Mesendoderm (in vitro differentiated cells): ENCODE measurements around the gene MYO1B.

ENCODE experiments used
- DNase-seq: peaks from one replicate; pipeline ENCODE4 v3.0.0; 2013
- H2AK5ac ChIP-seq: 2 replicates; pipeline ENCODE4 v1.6.1; 2013; ENCODE audit warnings: low read length, inconsistent platforms
- H2BK120ac ChIP-seq: 2 replicates; pipeline ENCODE4 v1.6.1; 2013; ENCODE audit warnings: low read depth, mild to moderate bottlenecking, low read length, moderate library complexity, mixed read lengths
- H2BK15ac ChIP-seq: replicated peaks from 2 replicates; pipeline ENCODE4 v1.6.1; 2013; ENCODE audit warnings: low read depth, mild to moderate bottlenecking, moderate library complexity
- H2BK5ac ChIP-seq: 2 replicates; pipeline ENCODE4 v1.6.1; 2013; ENCODE audit warnings: low read length, inconsistent platforms
- H3K18ac ChIP-seq: 2 replicates; pipeline ENCODE4 v1.6.1; 2013; ENCODE audit warnings: mild to moderate bottlenecking, low read length, mixed read lengths
- H3K23ac ChIP-seq: one replicate; pipeline ENCODE4 v1.6.1; 2013; ENCODE audit warnings: low read length
- H3K27ac ChIP-seq: 2 replicates; pipeline ENCODE4 v1.5.1; 2013; ENCODE audit warnings: low read depth, mild to moderate bottlenecking, inconsistent platforms, low read length, moderate library complexity
- H3K27me3 ChIP-seq: 2 replicates; pipeline ENCODE4 v1.6.1; 2013; ENCODE audit warnings: low read length, control low read depth, mild to moderate bottlenecking, inconsistent platforms; ENCODE audit not compliant: insufficient read depth, poor library complexity
- H3K36me3 ChIP-seq: 2 replicates; pipeline ENCODE4 v1.6.1; 2013; ENCODE audit warnings: low read length, inconsistent platforms; ENCODE audit not compliant: control insufficient read depth, insufficient read depth
- H3K4ac ChIP-seq: one replicate; pipeline ENCODE4 v1.6.1; 2013; ENCODE audit warnings: low read depth, mild to moderate bottlenecking, low read length, moderate library complexity
- H3K4me1 ChIP-seq: 2 replicates; pipeline ENCODE4 v1.6.1; 2013; ENCODE audit warnings: low read depth, low read length, inconsistent platforms; ENCODE audit not compliant: control insufficient read depth
- H3K4me2 ChIP-seq: 2 replicates; pipeline ENCODE4 v1.6.1; 2013; ENCODE audit warnings: low read length
- H3K4me3 ChIP-seq: 2 replicates; pipeline ENCODE4 v1.5.1; 2013; ENCODE audit warnings: mild to moderate bottlenecking, low read length
- H3K56ac ChIP-seq: one replicate; pipeline ENCODE4 v1.6.1; 2013; ENCODE audit warnings: low read length
- H3K79me1 ChIP-seq: 2 replicates; pipeline ENCODE4 v1.6.1; 2013; ENCODE audit warnings: low read length, inconsistent platforms
- H3K79me2 ChIP-seq: 2 replicates; pipeline ENCODE4 v1.6.1; 2013; ENCODE audit warnings: mild to moderate bottlenecking, low read length; ENCODE audit not compliant: control insufficient read depth, insufficient read depth
- H3K9ac ChIP-seq: 2 replicates; pipeline ENCODE4 v1.6.1; 2013; ENCODE audit warnings: low read length, inconsistent platforms
- H4K5ac ChIP-seq: one replicate; pipeline ENCODE4 v1.6.1; 2013; ENCODE audit warnings: low read length
- H4K8ac ChIP-seq: one replicate; pipeline ENCODE4 v1.6.1; 2013; ENCODE audit warnings: low read depth, mild to moderate bottlenecking, control low read depth, low read length, moderate library complexity
- WGBS: extraction: QIAGEN DNeasy Blood & Tissue Kit; methylation state at CpG from one replicate; pipeline ENCODE4 v1.1.7; 2013; ENCODE audit warnings: low lambda C conversion rate, missing lambda C conversion rate; ENCODE audit not compliant: insufficient coverage; ENCODE audit errors: extremely low coverage; 5-methylcytosine and 5-hydroxymethylcytosine counted together

The MYO1B gene

DNA sequence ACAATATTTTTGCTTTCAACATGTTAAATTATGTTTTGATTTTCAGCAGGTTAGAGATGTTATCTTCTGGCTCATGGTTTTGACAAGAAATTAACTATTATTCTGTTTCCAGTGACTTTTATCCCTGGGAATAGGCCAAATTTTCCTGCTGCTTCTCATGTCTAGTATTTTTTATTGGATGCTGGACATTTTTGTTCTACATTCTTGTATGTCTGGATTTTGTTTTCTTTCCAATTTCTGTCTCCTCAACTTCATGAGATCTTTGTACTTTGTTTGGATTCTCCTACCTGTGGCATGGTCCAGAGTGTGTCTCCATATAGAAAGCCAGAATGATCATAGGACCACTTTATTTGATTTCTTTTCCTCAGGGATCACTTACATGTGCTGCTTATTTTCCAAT, 33.1 kb upstream of the MYO1B start:
- H3K56ac ChIP-seq, result no peak overlapping the region
- H2AK5ac ChIP-seq, result no peak overlapping the region
- no peak overlapping the region for H3K23ac ChIP-seq
- H3K4me2 ChIP-seq, result no peak overlapping the region
- no peak overlapping the region for H3K27ac ChIP-seq
- no peak for DNase-seq
- H2BK5ac ChIP-seq, result no peak overlapping the region
- H3K18ac ChIP-seq, result no peak overlapping the region
- no peak overlapping the region for H2BK120ac ChIP-seq
- H3K36me3 ChIP-seq, result no peaks in the 10 kb centered on the region
- no peak overlapping the region for H3K4ac ChIP-seq
- no peak overlapping the region for H4K5ac ChIP-seq
- no peak overlapping the region for H4K8ac ChIP-seq
- H3K9ac ChIP-seq, result no peak overlapping the region
- no peaks in the 10 kb centered on the region for H3K27me3 ChIP-seq
- H3K79me2 ChIP-seq, result no peaks in the 10 kb centered on the region
- no peaks in the 10 kb centered on the region for H3K4me1 ChIP-seq
- no peak overlapping the region for H2BK15ac ChIP-seq
- no peak overlapping the region for H3K4me3 ChIP-seq
- no peaks in the 10 kb centered on the region for H3K79me1 ChIP-seq

DNA sequence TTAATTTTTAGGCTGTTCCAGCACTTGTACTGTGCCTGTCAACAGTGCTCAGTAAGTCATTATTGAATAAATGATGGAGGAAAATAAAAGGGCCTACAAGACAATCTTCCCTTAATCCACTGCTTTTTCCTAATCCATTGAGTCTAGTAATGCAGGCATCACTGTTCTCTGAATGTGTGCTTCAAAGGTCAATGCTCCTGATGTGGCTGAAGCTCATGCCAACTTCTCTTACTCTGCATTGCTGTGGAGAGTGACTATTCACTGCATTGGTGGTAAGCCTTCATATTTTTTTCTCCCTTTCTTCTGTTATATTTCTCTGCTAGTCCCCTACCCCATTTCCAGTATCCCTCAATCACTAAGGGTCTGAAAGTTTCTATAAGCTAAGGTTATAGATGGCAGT, 31.9 kb upstream of the MYO1B start:
- DNase-seq, result no peak
- Histone ChIP-seq H4K5ac (no peak overlapping the region), H3K9ac (no peak overlapping the region), H3K79me1 (no peaks in the 10 kb centered on the region), H2BK5ac (no peak overlapping the region), H3K4me2 (no peak overlapping the region), H3K18ac (no peak overlapping the region), H2AK5ac (no peak overlapping the region), H3K56ac (no peak overlapping the region), H3K4me1 (no peaks in the 10 kb centered on the region), H2BK15ac (no peak overlapping the region), H3K79me2 (no peaks in the 10 kb centered on the region), H3K27ac (no peak overlapping the region), H4K8ac (no peak overlapping the region), H3K27me3 (no peaks in the 10 kb centered on the region), H3K4me3 (no peak overlapping the region), H3K4ac (no peak overlapping the region), H2BK120ac (no peak overlapping the region), H3K23ac (no peak overlapping the region), H3K36me3 (no peaks in the 10 kb centered on the region)

DNA sequence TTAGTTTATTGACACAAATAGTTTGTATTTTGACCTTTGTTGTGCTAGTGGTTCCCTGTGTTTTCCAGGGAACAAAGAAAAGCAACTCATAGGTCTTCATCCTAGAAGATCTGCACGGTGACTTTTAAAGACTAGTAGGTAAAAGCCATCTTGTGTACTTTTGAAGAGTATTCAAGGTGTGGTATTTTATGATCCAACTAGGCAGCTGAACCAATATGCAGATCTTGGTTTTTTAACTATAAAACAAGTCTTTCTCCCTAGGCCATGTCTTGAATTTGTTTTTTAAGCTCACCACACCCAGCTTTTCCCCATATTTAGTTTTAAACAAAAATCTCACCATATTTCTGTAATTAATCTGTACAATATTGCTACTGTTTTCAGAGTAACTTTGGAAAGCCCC, 30.0 kb upstream of the MYO1B start:
- Histone ChIP-seq H3K79me1 (no peaks in the 10 kb centered on the region), H3K36me3 (no peaks in the 10 kb centered on the region), H3K4ac (no peak overlapping the region), H3K79me2 (no peaks in the 10 kb centered on the region), H2BK15ac (no peak overlapping the region), H2AK5ac (no peak overlapping the region), H3K4me2 (no peak overlapping the region), H3K23ac (no peak overlapping the region), H3K4me1 (no peaks in the 10 kb centered on the region), H3K9ac (no peak overlapping the region), H2BK120ac (no peak overlapping the region), H3K27me3 (no peaks in the 10 kb centered on the region), H3K18ac (no peak overlapping the region), H3K56ac (no peak overlapping the region), H3K4me3 (no peak overlapping the region), H4K8ac (no peak overlapping the region), H3K27ac (no peak overlapping the region), H2BK5ac (no peak overlapping the region), H4K5ac (no peak overlapping the region)
- no CpG with 5 or more reads among the region's 1 CpG for WGBS
- no peak for DNase-seq

DNA sequence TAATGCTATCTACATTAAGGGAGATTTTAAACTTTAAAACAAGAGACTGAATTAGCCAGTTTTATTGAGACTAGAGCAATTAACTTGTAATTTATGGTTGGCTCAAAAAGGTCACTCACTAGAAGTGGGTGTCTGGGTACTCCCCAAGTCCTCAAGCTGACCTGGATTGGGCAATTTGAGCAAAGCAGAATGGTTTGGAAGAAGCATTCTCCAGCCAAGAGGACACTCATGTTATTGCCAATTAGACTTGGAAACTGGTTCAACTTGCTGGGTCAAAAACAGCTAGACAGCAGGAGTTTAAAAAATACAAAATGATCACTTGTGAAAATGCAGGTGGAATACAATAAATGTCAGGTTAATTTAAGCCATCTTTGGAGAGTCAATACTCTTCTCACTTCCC, 29.5 kb upstream of the MYO1B start:
- no peaks in the 10 kb centered on the region for H3K36me3 ChIP-seq
- H3K4me2 ChIP-seq, result no peak overlapping the region
- no peaks in the 10 kb centered on the region for H3K4me1 ChIP-seq
- H2AK5ac ChIP-seq, result no peak overlapping the region
- DNase-seq, result no peak
- no peak overlapping the region for H3K23ac ChIP-seq
- H3K79me2 ChIP-seq, result no peaks in the 10 kb centered on the region
- no peaks in the 10 kb centered on the region for H3K79me1 ChIP-seq
- H2BK120ac ChIP-seq, result no peak overlapping the region
- H3K4ac ChIP-seq, result no peak overlapping the region
- no peak overlapping the region for H4K8ac ChIP-seq
- no peak overlapping the region for H2BK5ac ChIP-seq
- H2BK15ac ChIP-seq, result no peak overlapping the region
- no peak overlapping the region for H3K9ac ChIP-seq
- no peak overlapping the region for H3K4me3 ChIP-seq
- no peak overlapping the region for H4K5ac ChIP-seq
- H3K18ac ChIP-seq, result no peak overlapping the region
- H3K27me3 ChIP-seq, result no peaks in the 10 kb centered on the region
- H3K56ac ChIP-seq, result no peak overlapping the region
- H3K27ac ChIP-seq, result no peak overlapping the region

- no peak overlapping the region for H3K4me3 ChIP-seq
- no peak overlapping the region for H3K27ac ChIP-seq
- no peak overlapping the region for H3K23ac ChIP-seq
- no peak overlapping the region for H2BK120ac ChIP-seq
- no peak overlapping the region for H2BK5ac ChIP-seq
- H4K5ac ChIP-seq, result no peak overlapping the region
- no peak overlapping the region for H3K56ac ChIP-seq
- H2AK5ac ChIP-seq, result no peak overlapping the region
- peak overlapping the region; percentile 30 for H3K18ac ChIP-seq
- H4K8ac ChIP-seq, result no peak overlapping the region
- no peaks in the 10 kb centered on the region for H3K79me1 ChIP-seq
- no peaks in the 10 kb centered on the region for H3K36me3 ChIP-seq
- H3K4ac ChIP-seq, result no peak overlapping the region
- no CpG with 5 or more reads among the region's 1 CpG for WGBS
- peak; percentile 89 for DNase-seq
- H3K79me2 ChIP-seq, result no peaks in the 10 kb centered on the region
- H3K4me2 ChIP-seq, result no peak overlapping the region
- H2BK15ac ChIP-seq, result no peak overlapping the region
- no peaks in the 10 kb centered on the region for H3K4me1 ChIP-seq
- no peaks in the 10 kb centered on the region for H3K27me3 ChIP-seq
- H3K9ac ChIP-seq, result no peak overlapping the region
These were observed 27.6 kb upstream of the MYO1B start for GRCh38 chr2:191217580-191217979.

- Histone ChIP-seq H3K27ac (no peak overlapping the region), H3K18ac (no peak overlapping the region), H3K4me3 (no peak overlapping the region), H3K4me1 (no peaks in the 10 kb centered on the region), H3K79me2 (no peaks in the 10 kb centered on the region), H3K79me1 (no peaks in the 10 kb centered on the region), H3K4ac (no peak overlapping the region), H3K4me2 (no peak overlapping the region), H2BK5ac (no peak overlapping the region), H2AK5ac (no peak overlapping the region), H3K56ac (no peak overlapping the region), H4K5ac (no peak overlapping the region), H3K23ac (no peak overlapping the region), H2BK120ac (no peak overlapping the region), H3K36me3 (no peaks in the 10 kb centered on the region), H4K8ac (no peak overlapping the region), H3K27me3 (no peaks in the 10 kb centered on the region), H2BK15ac (no peak overlapping the region), H3K9ac (no peak overlapping the region)
- no CpG with 5 or more reads among the region's 5 CpGs for WGBS
- peak; percentile 93 for DNase-seq
These were observed 26.8 kb upstream of the MYO1B start for GRCh38 chr2:191218292-191218898.
